Fibroblast of peridontal ligament (primary cell): ENCODE measurements around the gene INSC.

Source experiments
- DNase-seq: peaks from one replicate; pipeline ENCODE4 v3.0.0-alpha.2; 2010; ENCODE audit errors: extremely low read depth

The INSC gene

DNA sequence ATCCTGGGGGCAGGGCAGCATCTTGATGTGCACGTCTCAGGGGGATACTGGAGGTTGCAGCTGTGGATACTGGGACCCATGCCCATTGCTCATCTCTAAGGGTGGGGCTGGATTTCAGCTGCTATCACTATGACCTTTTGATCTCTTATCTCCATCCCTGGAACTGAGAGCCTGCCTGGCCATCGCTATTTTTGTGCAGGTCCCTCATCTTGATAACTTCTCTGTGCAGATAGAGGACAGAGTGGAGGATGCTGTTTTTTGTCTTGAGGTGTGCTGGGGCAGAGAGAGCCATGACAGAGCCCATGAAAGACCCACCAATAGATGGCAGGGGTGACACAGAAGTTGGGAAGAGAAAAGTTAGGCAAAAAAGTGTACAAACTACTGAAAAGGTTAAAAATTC, 5.1 kb upstream of the INSC start:
- no peak for DNase-seq

DNA sequence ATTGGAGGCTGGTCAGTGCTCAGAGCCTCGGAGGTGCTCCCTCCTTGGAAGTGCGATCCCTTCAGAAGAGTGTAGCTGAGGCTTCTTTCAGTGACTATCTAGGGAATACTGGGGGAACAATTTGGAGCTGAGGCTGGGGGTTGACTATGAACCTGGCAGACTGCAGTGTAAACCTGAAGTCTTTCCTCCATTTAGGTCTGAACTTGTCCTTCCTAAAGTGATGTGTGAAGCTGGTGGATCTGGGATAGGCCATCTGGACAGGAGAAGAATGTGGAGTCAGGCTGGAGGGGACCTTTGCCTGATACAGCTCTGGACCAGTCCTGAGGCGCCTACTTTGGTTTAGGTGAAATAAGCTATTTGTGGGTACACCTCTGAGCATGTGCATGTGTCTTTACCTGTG, 3.5 kb upstream of the INSC start:
- DNase-seq: no peak

- no peak for DNase-seq
These were observed 2.6 kb upstream of the INSC start for GRCh38 chr11:15112131-15112541.

GRCh38 chr11:15113381-15113780, 1.3 kb upstream of the INSC start:
- no peak for DNase-seq

GRCh38 chr11:15115686-15116085, 963 bp downstream of the INSC start:
- DNase-seq: no peak

DNA sequence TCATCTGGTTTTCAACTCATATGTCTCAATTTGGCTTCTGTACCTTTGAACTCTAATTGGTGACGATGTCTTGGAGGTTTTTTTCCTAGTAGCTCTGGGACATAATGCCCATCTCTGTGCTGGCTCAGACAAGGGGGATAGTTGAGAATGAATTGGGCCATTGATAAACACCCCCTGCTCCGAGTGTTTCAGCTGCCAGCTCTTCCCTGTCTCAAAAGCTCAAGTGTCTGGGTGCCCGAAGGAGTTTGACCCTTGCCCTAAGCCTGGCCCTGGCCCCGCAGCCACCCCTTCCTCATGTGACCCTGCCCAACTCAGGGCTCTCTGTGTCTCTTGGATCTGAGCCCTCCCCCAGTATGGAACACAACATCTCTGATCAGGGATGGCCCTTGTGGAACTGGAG, 3.0 kb downstream of the INSC start:
- DNase-seq: no peak

DNA sequence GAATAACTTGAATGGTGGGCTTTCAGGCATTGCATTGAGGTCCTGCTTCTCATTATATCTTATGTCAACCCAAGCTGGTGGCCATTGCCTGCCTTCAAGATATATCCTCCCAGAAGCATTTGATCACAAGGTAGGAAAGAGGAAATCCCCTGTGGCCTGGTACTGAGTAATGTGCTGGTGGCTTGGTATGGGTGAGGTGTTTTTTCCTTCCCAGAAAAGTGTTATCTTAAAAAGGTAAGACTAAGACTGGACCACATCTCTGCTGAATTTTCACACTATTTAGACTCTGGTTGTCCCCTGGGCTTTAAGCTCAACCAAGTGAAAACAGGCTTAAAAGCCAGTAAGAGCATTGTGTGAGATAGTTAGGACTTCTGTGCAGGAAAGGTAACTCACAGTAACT, 3.7 kb downstream of the INSC start:
- no peak for DNase-seq

GRCh38 chr11:15119352-15119751, 4.6 kb downstream of the INSC start:
- peak; percentile 79 for DNase-seq

DNA sequence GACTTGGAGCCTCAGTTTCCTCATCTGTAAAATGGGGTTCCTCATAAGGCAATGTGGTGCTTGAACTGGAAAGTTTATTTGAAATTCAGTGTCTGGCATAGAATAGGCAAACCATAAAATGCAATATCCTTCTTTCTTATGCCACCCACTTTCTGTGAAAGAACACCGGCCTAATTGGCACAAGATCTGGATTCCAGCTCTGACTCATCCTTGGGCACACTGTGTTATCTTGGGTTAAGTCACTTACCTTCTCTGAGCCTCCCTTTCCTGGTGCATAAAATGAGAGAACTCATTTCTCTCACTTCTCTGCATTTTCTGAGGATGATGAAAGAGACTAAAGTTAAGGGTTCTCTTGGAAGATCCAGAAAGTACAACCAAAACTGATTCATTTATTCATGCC, 5.1 kb downstream of the INSC start:
- DNase-seq: peak; percentile 20

GRCh38 chr11:15123849-15124248, 9.1 kb downstream of the INSC start:
- peak; percentile 77 for DNase-seq

GRCh38 chr11:15124528-15124927, 9.8 kb downstream of the INSC start:
- no peak for DNase-seq

- peak; percentile 79 for DNase-seq
These were observed 12.6 kb downstream of the INSC start for GRCh38 chr11:15127341-15127740.

GRCh38 chr11:15128621-15129020, 13.9 kb downstream of the INSC start:
- DNase-seq: no peak

DNA sequence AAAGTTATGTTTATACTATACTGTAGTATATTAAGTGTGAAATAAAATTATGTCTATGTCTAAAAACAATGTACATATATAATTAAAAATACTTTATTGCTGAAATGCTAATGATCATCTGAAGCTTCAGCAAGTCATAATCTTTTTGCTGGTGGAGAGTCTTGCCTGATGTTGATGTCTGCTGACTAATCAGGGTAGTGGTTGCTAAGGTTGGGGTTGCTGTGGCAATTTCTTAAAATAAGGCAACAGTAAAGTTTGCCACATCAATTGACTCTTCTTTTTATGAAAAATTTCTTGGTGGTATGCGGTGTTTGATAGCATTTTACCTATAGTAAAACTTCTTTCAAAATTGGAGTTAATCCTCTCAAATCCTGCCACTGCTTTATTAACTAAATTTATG, 21.4 kb downstream of the INSC start:
- no peak for DNase-seq

DNA sequence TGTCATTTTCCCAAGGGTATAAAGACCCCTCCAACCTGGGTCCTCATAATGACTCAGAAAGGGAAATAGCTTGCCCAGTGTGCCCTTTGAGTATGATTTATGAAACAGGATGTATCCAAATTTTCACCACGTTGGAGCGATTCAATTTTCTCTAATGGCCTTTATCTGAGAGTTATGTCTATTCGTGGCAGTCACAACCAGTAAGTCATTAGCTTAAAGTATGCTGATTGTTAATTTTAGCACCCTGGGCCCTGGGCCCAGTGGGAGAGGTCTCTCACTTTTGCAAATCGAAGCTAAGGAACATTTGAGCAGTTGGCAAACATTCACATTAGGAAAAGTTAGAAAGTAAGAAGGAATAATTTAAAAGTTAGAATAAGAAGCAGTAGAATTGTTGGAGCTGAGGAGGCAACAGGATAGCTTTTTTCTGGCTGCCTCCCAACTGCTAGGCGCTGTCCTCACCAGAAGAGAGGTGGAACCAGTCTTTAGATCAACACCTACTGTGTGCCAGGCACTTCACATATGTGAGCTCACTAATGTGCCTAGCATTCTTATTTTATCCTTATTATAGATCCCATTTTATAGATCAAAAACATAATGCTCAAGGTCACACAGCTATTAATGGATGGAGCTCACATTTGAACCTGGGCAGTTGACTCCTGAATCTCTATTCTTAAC, 24.5 kb downstream of the INSC start:
- DNase-seq: no peak

DNA sequence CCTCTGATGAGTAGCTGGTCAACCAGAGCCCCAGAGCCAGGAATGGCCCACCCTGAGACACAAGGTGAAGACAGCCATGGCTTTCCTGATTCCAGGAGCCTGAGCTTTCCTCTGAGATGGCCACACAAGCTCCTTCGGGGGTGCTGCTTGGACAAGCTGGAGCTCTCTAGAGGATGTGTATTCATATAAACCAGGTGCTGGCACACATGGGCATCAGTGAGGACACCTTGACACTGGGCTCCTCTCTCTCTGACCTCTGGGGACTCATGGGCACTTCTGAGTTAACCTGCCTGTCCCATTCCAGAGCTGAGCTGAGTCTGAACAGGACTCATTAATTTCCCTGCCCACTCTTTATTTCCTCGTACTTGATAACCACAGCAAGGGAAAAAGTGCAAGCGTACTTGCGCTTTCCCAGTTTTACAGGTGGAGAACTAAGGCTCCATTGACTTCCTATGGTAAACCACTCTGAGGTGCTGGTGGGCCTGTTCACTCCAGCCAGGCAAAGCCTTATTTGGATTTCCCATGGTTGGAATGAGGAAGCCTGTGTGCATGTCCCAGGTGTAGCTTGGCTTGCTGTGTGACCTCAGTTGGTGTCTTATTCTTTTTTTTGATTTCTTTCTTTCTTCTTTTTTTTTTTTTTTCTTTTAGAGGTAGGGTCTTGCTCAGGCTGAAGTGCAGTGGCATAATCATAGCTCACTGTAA, 25.4 kb downstream of the INSC start:
- DNase-seq: no peak

GRCh38 chr11:15141381-15141780, 26.7 kb downstream of the INSC start:
- no peak for DNase-seq

DNA sequence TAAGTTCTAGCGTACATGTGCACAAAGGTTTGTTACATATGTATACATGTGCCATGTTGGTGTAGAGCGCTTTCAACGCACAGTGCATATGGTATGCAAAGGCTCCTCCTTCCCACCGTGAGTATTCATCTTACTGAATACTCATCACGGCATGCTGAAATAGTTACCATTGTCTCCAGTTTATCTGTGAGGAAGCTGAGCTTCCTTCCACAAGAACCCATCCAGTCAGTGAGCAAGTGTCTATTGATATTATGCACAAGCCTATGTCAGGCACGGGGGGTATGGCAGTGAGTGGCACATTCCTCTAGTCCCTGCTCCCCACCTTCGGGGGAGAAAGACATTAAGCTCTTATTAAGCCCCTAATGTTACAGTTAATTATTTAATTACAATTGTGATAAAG, 28.1 kb downstream of the INSC start:
- no peak for DNase-seq

GRCh38 chr11:15143855-15144254, 29.1 kb downstream of the INSC start:
- DNase-seq: no peak

DNA sequence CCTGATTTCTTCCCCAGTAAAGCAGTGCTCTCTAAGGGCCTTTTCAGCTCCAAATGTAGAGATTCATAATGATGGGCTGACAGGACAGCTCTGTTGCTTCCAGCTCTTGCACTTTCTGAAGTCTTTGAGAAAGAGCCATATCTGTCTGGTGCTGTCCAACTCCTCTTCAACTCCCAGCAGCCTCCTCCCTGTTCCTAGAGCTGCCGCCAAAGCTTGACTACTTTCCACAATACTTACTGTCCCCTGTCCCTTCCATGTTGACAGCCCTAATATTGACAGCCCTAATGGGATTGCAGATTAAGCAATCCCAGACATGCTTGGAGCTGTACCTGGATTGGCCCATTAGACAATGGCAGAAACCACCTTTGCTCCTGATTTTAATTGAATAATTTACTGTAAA, 29.6 kb downstream of the INSC start:
- no peak for DNase-seq

DNA sequence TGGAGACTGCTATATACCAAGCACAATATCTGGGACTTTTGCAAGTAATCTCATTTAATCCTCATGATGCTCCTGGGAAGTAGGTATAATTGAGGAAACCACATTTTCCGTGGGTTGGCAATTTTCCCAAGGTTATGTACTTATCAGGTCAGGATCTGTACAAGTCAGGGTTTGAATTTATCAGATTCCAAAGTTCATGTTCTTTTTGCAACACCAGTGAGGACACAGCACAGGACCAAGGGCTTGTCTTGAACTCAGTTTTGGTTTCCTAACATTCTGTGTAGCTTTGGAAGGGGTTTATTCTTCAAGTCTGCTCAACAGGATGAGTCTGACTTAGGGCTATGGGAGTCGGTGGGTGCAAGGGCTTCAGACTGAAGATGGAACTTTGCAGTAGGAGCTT, 30.4 kb downstream of the INSC start:
- no peak for DNase-seq

DNA sequence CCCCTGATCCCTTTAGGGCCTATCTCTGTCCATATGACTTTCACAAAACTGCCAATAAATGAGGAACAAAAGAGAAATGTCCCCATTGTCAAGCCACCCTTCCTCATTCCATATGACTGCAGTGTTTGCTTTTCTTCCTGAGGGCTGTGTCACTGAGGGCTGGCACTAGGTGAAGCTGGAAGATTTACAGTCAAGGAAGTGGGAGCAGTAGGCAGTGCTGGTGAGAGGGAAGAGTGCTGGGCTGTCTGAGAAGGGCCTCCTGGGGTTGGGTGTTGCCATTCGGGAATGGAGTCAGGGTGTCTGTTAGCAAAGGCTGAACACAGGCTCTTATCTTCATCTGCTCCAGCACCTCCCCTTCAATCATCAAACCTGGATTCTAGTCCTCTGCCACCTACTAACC, 30.9 kb downstream of the INSC start:
- DNase-seq: no peak

GRCh38 chr11:15146271-15147003, 31.7 kb downstream of the INSC start:
- DNase-seq: peak; percentile 59
